ENCODE results near the gene CALY.

CALY gene

DNA sequence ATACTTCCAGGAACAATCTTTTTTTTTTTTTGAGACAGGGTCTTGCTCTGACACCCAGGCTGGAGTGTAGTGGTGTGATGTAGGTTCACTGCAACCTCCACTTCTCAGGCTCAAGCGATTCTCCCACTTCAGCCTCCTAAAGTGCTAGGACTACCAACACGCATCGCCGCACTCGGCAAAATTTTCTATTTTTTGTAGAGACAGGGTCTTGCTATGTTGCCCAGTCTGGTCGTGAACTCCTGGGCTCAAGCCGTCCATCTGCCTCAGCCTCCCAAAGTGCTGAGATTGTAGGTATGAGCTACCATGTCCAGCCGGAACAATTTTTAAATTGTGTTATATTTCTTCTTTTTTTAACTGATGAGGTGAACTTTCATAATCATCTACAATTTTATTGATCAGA is 25.9 kb downstream of the CALY start:
- no peak for DNase-seq
- peaks cover 30% of the 10 kb centered on the region for H3K36me3 ChIP-seq
- H3K27me3 ChIP-seq (ENCODE audit: insufficient read depth, low read depth, severe bottlenecking): no peaks in the 10 kb centered on the region
- TF ChIP-seq, protein P1, sequence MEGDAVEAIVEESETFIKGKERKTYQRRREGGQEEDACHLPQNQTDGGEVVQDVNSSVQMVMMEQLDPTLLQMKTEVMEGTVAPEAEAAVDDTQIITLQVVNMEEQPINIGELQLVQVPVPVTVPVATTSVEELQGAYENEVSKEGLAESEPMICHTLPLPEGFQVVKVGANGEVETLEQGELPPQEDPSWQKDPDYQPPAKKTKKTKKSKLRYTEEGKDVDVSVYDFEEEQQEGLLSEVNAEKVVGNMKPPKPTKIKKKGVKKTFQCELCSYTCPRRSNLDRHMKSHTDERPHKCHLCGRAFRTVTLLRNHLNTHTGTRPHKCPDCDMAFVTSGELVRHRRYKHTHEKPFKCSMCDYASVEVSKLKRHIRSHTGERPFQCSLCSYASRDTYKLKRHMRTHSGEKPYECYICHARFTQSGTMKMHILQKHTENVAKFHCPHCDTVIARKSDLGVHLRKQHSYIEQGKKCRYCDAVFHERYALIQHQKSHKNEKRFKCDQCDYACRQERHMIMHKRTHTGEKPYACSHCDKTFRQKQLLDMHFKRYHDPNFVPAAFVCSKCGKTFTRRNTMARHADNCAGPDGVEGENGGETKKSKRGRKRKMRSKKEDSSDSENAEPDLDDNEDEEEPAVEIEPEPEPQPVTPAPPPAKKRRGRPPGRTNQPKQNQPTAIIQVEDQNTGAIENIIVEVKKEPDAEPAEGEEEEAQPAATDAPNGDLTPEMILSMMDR (IDR thresholded peaks at IDR 0.05; ENCODE audit: low read depth, low read length): no peak
- no peak overlapping the region for H3K27ac ChIP-seq
- no peak overlapping the region for H3K4me3 ChIP-seq (ENCODE audit: low read depth, low read length)
- H3K9me3 ChIP-seq (ENCODE audit: severe bottlenecking): no peaks in the 10 kb centered on the region

DNA sequence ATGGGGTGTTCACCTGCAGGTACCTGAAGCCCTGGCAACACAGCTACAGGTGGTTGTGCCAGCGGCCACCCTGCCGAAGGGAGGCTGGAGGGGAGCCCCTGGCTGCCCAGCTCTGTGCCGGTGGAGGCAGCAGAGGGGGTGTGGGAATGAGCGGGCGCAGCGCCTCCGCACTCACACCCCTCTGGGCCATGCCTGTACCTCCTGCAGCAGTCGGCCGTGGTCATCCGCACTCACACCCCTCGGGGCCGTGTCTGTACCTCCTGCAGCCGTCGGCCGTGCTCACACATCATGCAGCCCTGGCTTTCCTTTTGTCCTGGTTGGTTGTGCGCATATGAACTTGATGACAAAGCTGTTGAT is 26.3 kb downstream of the CALY start:
- DNase-seq: no peak
- peaks cover 30% of the 10 kb centered on the region for H3K36me3 ChIP-seq
- no peak overlapping the region for H3K4me3 ChIP-seq (ENCODE audit: low read depth, low read length)
- H3K27me3 ChIP-seq (ENCODE audit: insufficient read depth, low read depth, severe bottlenecking): no peaks in the 10 kb centered on the region
- H3K9me3 ChIP-seq (ENCODE audit: severe bottlenecking): no peaks in the 10 kb centered on the region
- TF ChIP-seq, protein P1 (IDR thresholded peaks at IDR 0.05; ENCODE audit: low read depth, low read length): no peak
- H3K27ac ChIP-seq: no peak overlapping the region

DNA sequence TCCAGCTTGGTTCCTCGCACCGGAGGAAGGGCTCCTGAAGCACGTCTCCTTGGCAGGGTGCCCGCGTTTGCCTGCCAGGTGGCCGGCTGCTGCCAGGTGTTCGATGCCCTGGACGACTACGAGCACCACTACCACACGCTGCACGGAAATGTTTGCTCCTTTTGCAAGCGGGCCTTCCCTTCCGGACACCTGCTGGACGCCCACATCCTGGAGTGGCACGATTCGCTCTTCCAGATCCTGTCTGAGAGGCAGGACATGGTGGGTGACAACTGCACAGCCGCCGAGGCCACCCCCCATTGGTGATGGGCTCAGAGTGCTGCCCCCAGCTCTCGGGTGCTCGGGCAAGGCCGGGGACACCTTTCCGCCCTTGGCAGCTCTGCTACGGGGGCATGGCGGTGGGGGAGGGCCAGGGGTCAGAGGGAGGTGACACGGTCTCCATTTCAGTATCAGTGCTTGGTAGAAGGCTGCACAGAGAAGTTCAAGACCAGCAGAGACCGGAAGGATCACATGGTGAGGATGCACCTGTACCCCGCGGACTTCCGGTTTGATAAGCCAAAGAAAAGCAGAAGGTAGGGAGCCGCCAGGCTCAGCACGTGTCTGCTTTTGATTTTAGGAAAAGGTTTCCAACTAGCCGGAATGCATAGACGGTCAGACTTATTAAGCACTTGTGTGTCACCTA is 26.8 kb downstream of the CALY start:
- Histone ChIP-seq H3K27me3 (ENCODE audit: insufficient read depth, low read depth, severe bottlenecking) (no peaks in the 10 kb centered on the region), H3K4me3 (ENCODE audit: low read depth, low read length) (no peak overlapping the region), H3K9me3 (ENCODE audit: severe bottlenecking) (no peaks in the 10 kb centered on the region), H3K27ac (no peak overlapping the region), H3K36me3 (peaks cover 30% of the 10 kb centered on the region)
- no peak for DNase-seq
- TF ChIP-seq, protein P1 (IDR thresholded peaks at IDR 0.05; ENCODE audit: low read depth, low read length): no peak

DNA sequence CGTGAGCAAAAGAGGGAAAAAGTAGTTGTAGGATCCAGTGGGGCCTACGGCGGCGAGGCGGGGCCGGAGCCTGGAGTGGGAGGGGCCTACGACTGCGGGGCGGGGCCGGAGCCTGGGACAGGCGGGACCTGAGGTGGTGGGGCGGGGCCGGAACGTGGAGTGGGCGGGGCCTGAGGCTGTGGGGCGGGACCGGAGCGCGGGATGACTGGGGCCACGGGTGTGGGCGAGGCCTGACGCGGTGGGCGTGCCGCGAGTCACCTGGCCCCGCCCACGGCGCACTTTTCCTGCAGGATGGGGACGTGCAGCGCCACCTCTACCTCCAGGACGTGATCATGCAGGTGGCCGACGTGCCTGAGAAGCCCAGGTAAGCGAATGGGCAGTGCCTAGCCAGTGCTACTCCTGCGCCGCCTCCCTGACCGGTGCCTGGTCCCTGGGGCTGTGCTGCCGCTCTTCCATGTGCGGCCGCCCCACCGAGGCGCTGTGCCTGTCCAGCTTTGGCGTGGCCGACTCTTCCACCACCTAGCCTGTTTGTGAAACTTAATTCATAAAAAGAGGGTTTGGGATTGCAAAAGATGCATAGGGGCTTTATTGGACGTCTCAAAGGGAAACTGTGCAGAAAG is 27.5 kb downstream of the CALY start:
- no peaks in the 10 kb centered on the region for H3K27me3 ChIP-seq (ENCODE audit: insufficient read depth, low read depth, severe bottlenecking)
- peak; percentile 91 for DNase-seq

DNA sequence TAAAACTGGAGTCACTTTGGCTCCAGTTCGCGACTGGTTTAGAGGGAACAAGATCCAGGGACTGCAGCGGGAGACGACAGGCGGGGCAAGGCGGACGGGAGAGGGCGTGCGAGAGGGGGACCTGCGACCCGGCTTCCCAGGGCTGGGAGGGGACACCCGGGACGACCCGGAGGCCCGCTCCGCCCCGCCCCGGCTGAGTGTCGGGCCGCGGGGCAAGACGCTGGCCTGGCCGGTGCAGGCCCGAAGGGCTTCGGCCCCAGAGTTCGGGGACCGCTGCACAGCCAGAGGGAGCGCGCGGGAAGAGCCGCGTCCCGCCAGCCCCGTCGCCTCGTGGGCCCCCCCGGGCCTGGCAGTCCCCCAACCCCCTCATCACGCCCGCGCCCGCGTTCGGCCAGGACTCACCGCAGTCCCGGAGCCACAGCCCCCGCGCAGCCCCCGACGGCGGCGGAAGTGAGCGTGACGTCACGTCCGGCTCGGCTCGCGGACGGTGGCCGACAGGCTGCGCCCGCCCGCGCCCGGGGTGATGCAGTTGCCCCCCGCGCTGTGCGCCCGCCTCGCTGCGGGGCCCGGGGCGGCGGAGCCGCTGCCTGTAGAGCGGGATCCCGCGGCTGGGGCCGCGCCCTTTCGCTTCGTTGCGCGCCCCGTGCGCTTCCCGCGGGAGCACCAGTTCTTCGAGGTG is 28.1 kb downstream of the CALY start, which contains the start of the genes TUBGCP2 and ZNF511:
Gene TUBGCP2 (minus strand): TSS at position 452 of the 679 bp plus-strand sequence. CDS start 5,931 bp downstream, outside the sequence.
Gene ZNF511 (plus strand): TSS at position 494 of the 679 bp plus-strand sequence. CDS start 30 bp downstream, at position 524.
- H3K9me3 ChIP-seq (ENCODE audit: severe bottlenecking): no peaks in the 10 kb centered on the region
- TF ChIP-seq, protein P1 (IDR thresholded peaks at IDR 0.05; ENCODE audit: low read depth, low read length): 0 out of 2 replicates have a peak, but pooled peaks have one; percentile 10
- peak within 1 kb of the TSS; percentile 96 for H3K27ac ChIP-seq
- H3K36me3 ChIP-seq: peaks cover 27% of the 10 kb centered on the region
- H3K4me3 ChIP-seq (ENCODE audit: low read depth, low read length): peak within 1 kb of the TSS; percentile 83
- peak; percentile 81 for DNase-seq
- H3K27me3 ChIP-seq (ENCODE audit: insufficient read depth, low read depth, severe bottlenecking): no peaks in the 10 kb centered on the region

More for the DNA sequence above, 27.5 kb downstream of the CALY start:
- TF ChIP-seq, protein P1 (IDR thresholded peaks at IDR 0.05; ENCODE audit: low read depth, low read length): no peak
- H3K4me3 ChIP-seq (ENCODE audit: low read depth, low read length): peak overlapping the region; percentile 83
- H3K36me3 ChIP-seq: peaks cover 27% of the 10 kb centered on the region
- no peaks in the 10 kb centered on the region for H3K9me3 ChIP-seq (ENCODE audit: severe bottlenecking)
- peak overlapping the region; percentile 96 for H3K27ac ChIP-seq

Measured in WERI-Rb-1 (cell line).